ENCODE data around the gene FBLN5.
"Not testable (repeated sequence)": the region's sequence is repeated elsewhere in the genome, so short reads cannot be mapped to it uniquely, and the experiment has no call there.

Gene FBLN5

GRCh38 chr14:91875525-91876286 is 71.8 kb downstream of the FBLN5 start:
- peaks cover 3% of the 10 kb centered on the region for H3K27me3 ChIP-seq
- no peaks in the 10 kb centered on the region for H3K36me3 ChIP-seq
- no peak for DNase-seq
- H3K4me3 ChIP-seq (ENCODE audit: low read depth, low read length), result no peak overlapping the region
- H3K4me1 ChIP-seq, result no peaks in the 10 kb centered on the region
- no peaks in the 10 kb centered on the region for H3K9me3 ChIP-seq
- TF ChIP-seq CTCF (IDR thresholded peaks at IDR 0.05; ENCODE audit: low read depth, low read length), result no peak

DNA sequence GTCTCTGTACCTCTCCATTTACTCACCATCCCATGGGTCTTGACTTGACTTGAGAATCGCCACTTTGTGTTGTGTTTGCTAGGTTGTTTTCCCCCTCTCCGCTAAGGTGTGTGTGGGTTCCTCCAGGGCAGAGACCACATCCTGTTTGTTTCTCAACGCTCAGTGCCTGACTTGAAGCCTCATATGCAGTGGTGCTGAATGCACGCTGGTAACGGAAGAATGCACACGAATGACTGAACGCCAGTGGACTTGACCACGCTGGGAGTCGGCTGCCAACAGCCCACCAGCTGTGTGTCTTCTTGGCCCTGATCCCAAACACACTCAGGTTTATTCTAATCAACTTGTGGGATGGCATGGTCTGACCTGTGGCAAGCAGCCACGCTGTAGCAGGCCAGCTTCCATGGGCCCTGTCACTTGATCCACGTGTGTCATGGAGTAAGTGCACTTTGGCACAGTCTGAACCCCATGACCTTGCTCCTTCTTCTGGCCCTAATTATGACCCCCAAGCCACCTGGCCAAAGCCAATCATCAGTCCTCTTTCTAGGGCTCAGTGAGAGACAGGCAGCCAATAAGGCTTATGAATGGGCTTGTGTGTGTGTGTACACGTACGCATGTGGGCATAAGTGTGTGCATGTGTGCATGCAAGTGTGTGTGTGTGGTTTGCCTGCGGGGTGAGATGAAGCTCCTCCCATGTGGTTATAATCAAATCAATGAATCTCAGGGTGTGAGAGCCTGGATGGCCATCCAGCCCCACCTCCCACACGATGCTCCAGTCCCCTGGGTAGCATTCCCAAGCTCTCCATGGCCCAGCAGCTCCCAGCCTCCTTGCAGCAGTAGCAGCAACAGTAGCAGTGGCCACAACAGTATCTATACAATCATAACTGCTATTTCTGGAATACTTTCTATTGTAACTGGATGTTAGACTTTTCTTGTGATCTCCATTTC is 73.8 kb downstream of the FBLN5 start:
- Histone ChIP-seq H3K4me3 (ENCODE audit: low read depth, low read length) (no peak overlapping the region), H3K4me1 (no peaks in the 10 kb centered on the region), H3K9me3 (no peaks in the 10 kb centered on the region), H3K36me3 (no peaks in the 10 kb centered on the region), H3K27me3 (peaks cover 15% of the 10 kb centered on the region)
- DNase-seq, result no peak
- no peak for TF ChIP-seq CTCF (IDR thresholded peaks at IDR 0.05; ENCODE audit: low read depth, low read length)

DNA sequence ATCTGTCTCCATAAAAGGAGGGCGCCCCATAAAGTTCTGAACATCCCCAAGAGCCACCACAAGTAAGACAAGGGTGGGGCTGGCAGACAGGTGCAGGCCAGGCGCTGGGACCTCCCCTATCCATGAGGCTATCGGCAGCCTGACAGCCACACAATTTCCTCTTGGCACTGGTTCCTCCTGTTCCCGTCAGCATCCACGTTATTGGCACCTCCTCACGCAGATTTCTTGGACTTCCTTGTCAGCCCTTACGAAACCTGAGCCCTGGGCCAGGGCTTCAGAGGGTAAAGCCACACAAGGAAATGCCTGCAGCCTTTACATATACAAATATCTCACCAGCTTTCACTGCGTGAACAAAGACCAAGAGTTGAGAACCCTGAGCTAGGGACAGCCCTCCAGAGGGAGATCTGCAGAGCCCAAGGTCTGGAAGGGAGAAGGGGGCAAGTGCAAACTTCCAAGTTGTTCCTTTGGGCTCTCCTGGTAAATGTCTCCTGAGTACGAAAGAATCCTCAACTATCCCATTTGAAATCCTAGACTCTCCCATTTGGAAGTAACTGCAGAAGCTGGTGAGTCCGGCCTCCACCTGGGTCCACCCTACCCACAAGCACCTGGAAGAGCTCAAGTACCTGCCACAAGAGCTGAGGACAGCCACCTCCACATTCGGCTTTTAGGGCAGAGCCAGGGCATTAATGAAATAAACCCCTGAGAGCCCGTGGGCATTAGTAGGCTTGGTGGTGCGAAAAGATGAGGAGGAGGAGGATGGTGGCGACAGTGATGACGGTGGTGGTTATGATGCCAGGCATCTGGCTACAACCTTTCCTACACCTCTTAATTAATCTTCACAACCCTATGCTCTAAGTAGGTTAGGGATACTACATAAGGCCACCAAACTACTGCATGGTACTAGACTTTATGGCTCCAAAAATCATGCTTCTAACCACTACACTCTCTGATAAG is 74.7 kb downstream of the FBLN5 start:
- no peak for DNase-seq
- no peaks in the 10 kb centered on the region for H3K4me1 ChIP-seq
- no peaks in the 10 kb centered on the region for H3K9me3 ChIP-seq
- H3K4me3 ChIP-seq (ENCODE audit: low read depth, low read length), result no peak overlapping the region
- peaks cover 15% of the 10 kb centered on the region for H3K27me3 ChIP-seq
- TF ChIP-seq CTCF (IDR thresholded peaks at IDR 0.05; ENCODE audit: low read depth, low read length), result no peak
- H3K36me3 ChIP-seq, result no peaks in the 10 kb centered on the region

- Histone ChIP-seq H3K36me3 (no peaks in the 10 kb centered on the region), H3K4me1 (no peaks in the 10 kb centered on the region), H3K4me3 (ENCODE audit: low read depth, low read length) (no peak overlapping the region), H3K9me3 (no peaks in the 10 kb centered on the region), H3K27me3 (peaks cover 15% of the 10 kb centered on the region)
- no peak for DNase-seq
- no peak for TF ChIP-seq CTCF (IDR thresholded peaks at IDR 0.05; ENCODE audit: low read depth, low read length)
Measured at GRCh38 chr14:91872011-91872501, 75.4 kb downstream of the FBLN5 start.

DNA sequence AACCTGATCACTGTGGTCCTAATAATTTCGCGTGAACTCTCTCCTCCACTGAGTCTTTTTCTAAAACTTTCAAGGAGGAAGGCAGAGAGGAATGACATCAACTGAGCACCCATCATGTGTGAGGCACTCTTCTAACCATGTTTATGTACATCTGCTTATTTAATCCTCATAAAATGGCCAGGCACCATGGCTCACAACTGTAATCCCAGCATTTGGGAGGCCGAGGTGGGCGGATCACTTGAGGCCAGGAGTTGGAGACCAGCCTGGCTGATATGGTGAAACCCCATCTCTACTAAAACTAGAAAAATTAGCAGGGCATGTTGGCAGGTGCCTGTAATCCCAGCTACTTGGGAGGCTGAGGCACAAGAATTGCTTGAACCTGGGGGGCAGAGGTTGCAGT is 76.1 kb downstream of the FBLN5 start:
- not testable (repeated sequence) for H3K9me3 ChIP-seq, H3K4me1 ChIP-seq

GRCh38 chr14:91870890-91871289 is 76.6 kb downstream of the FBLN5 start:
- no peak for TF ChIP-seq CTCF (IDR thresholded peaks at IDR 0.05; ENCODE audit: low read depth, low read length)
- no peak for DNase-seq
- H3K36me3 ChIP-seq, result no peaks in the 10 kb centered on the region
- no peaks in the 10 kb centered on the region for H3K9me3 ChIP-seq
- H3K4me3 ChIP-seq (ENCODE audit: low read depth, low read length), result no peak overlapping the region
- peaks cover 20% of the 10 kb centered on the region for H3K27me3 ChIP-seq
- no peaks in the 10 kb centered on the region for H3K4me1 ChIP-seq

More for the DNA sequence above, 76.1 kb downstream of the FBLN5 start:
- not testable (repeated sequence) for H3K36me3 ChIP-seq; H3K4me3 ChIP-seq (ENCODE audit: low read depth, low read length); DNase-seq
- peaks cover 15% of the 10 kb centered on the region for H3K27me3 ChIP-seq

Data from BE2C (cell line).